HG03060 (cell line): Measurements from ENCODE around the gene LRRC41.
"Not testable (repeated sequence)": the region's sequence is repeated elsewhere in the genome, so short reads cannot be mapped to it uniquely, and the experiment has no call there.

Experiments
- ATAC-seq: cut with Tn5 transposase; IDR thresholded peaks from one replicate; pipeline ENCODE4 v1.9.1; 2021; ENCODE audit warnings: low read depth, moderate number of reproducible peaks; ENCODE audit not compliant: unreplicated experiment

Gene LRRC41

GRCh38 chr1:46246548-46247435 is 56.6 kb downstream of the LRRC41 start:
- peak; percentile 22 for ATAC-seq

GRCh38 chr1:46246136-46246535 is 57.3 kb downstream of the LRRC41 start:
- ATAC-seq = not testable (repeated sequence)

GRCh38 chr1:46244656-46245371 is 58.6 kb downstream of the LRRC41 start:
- ATAC-seq = no peak

GRCh38 chr1:46243831-46244230 is 59.6 kb downstream of the LRRC41 start:
- ATAC-seq = not testable (repeated sequence)

- no peak for ATAC-seq
Observed at GRCh38 chr1:46242918-46243317, 60.5 kb downstream of the LRRC41 start.

- not testable (repeated sequence) for ATAC-seq
Observed at GRCh38 chr1:46241733-46242132, 61.7 kb downstream of the LRRC41 start.

GRCh38 chr1:46238865-46239264 is 64.6 kb downstream of the LRRC41 start:
- ATAC-seq = not testable (repeated sequence)

- ATAC-seq = no peak
Observed at GRCh38 chr1:46236882-46237281, 66.5 kb downstream of the LRRC41 start.

- ATAC-seq = not testable (repeated sequence)
Observed at GRCh38 chr1:46231231-46231630, 72.2 kb downstream of the LRRC41 start.
